G401.6 (cell line): ENCODE measurements around the gene MMS19.
"Not testable (repeated sequence)": the region's sequence is repeated elsewhere in the genome, so short reads cannot be mapped to it uniquely, and the experiment has no call there.

ENCODE experiments used
- FAIRE-seq: peaks from 2 replicates; lab custom pipeline; 2012; peaks lifted over from hg19 to GRCh38; lab: Jason Lieb, UNC

Gene MMS19

GRCh38 chr10:97499561-97500296 is 1.5 kb upstream of the MMS19 start:
- FAIRE-seq: no peak

- FAIRE-seq: no peak
Observed at GRCh38 chr10:97498841-97499560, 779 bp upstream of the MMS19 start, which contains the start of gene UBTD1. UBTD1 (plus strand) TSS chr10:97498924; CDS start chr10:97499204, 280 bp downstream.

DNA sequence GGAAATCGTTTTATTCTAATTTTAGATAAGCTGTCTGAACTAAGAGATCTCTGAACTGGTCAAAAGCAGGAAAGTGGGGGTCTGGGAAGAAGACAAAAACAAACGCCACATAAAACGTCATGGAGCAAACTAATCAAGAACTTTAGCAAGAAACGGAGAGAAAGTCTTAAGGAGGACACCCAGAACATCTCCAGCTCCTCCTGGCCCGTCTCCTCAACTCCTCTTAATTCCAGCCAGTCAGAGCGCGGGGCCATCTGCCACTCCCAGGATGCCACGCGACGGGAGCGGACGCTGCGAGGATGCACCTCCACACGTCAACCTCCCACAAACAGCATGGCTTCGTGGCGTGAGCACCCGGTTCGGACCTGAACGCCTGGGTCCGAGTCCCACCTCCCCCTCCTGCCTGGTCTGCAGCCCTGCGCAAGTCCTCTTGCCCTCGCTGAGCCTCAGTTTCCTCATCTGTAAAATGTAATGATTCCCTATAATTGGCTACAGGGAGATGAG is 598 bp downstream of the MMS19 start:
- FAIRE-seq: peak; percentile 64

DNA sequence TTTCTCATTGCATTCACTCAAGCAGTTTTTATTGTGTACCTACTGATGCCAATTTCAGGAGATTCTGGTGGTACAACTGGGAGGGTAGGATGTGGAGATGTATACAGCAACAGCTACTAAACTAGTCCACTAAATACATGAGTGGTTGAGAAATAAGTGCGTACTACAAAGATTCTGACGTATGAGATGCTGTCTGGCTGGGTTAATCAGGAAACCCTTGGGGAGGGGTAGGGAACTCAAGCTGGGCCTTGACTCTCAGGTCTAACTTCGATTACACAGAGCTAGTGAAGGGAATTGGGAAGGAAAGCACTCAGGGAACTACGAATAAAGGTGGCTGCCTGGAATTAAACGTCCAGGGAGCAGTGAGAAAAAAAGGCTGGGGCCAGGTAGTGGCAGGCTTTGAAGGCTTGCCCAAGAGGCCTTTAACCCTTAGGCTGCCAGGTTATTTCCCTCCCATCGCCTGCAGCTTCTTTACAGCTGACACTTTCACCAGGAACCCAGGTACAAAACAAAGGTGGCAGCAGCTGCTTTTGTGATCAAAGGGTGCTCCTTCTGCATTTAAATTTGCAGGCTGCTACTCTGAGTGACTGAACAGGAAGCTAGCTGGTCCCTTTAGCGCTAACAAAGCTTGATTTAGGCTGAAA is 3.2 kb downstream of the MMS19 start:
- peak; percentile 47 for FAIRE-seq

- no peak for FAIRE-seq
Observed at GRCh38 chr10:97494151-97494550, 4.1 kb downstream of the MMS19 start.

DNA sequence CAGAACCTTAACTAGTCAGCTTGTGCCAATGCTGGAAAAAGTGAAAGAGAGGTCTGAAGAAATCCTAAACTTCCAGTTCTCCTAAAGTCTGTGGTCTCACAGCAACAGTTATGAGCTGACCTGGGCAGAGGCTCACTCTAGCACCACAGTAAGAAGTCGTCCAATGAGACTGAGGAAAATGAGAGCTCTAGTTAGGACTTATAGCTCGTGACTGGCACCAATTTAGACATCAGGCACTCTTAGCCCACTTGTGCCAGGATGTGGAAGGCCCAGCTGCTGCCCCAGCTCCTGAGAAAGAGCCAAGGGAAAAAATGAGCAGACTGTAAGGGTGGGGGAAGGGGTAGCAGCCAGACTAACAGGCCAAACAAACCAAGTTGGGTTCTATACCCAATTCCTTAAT is 7.6 kb downstream of the MMS19 start:
- FAIRE-seq: no peak

- FAIRE-seq: no peak
Observed at GRCh38 chr10:97485647-97486281, 12.5 kb downstream of the MMS19 start.

- no peak for FAIRE-seq
Observed at GRCh38 chr10:97483921-97484320, 14.3 kb downstream of the MMS19 start.

DNA sequence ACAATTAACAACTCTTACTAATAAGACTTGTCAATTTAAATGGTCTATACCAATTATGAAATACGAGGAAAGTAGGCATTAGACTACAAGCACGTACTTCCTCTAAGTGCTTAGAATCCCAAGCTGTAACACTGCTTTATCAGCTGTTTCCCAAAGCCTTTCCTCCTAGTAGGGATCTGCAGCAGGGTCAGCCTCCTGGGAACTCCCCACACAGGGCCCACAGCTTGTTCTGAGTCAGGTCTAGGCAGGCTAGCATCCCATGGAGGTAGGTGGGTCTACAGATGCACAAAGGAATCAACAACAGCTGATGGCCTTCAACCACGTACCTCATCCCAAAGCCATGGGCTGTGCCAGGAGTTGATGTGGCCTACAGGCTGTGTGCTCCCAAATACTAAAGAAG is 14.7 kb downstream of the MMS19 start:
- FAIRE-seq: no peak

DNA sequence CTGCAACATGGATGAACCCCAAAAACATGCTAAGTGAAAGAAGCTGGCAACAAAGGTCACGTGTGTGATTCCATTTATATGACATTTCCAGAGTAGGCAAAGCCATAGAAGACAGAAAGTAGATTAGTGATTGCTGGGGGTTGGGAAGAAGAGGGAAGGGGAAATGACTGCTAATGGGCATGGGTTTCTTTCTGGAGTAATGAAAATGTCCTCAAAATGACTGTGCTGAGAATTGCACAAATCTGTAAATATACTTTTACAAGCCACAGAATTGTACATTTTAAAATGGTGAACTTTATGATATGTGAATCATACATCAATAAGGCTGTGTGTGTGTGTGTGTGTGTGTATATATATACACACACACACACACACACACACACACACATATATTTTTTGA is 15.8 kb downstream of the MMS19 start:
- no peak for FAIRE-seq

DNA sequence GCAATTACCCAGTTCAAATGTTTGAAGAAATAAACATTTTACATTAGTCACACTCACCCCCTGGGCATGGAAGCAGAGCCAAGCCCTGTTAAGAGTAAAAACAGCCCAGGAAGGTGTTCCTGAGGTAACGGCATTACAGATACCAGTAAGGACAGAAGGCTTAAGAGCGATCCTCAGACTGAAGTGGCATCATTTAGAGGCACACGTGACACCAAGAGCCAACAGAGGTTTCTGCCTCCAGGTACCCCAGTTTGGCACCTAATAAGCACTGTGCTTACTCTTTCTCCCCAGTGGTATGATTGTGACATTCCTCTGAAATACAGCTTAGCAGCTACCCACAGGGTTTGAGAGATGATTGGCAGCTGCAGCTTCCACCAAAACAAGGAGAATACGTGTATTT is 17.2 kb downstream of the MMS19 start:
- FAIRE-seq: no peak

GRCh38 chr10:97479939-97480338 is 18.3 kb downstream of the MMS19 start:
- FAIRE-seq: no peak

GRCh38 chr10:97479410-97479809 is 18.8 kb downstream of the MMS19 start:
- FAIRE-seq: peak; percentile 56

DNA sequence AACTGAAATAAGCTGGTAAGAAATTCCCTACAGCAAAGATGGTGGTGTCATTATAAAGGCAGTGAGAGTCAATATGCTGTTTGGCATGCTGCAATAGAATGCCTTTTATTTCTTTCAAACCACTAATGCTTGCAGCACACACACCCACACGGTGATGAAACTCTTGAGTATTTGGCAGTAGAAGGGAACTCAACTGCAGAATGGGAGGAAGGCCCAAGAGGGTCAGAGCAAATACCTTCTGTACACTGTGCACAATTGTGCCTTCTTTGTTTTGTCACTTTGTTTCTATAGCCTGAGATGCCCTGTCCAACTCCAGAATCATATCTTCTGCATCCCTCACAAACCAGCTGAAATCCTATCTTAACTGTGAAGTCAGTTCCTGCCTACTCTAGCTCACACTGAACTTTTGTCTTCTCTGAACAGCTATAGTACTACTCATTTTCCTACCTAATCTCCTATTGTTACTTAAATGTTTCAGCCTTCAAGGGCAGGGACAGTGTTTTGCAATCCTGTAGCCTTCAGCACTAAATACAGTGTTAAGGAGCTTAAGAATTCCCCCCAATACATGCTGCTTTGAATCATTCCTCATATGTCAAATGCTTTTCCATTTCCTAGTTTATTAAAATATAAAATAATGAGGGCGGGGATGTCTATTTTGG is 22.2 kb downstream of the MMS19 start:
- FAIRE-seq: no peak

DNA sequence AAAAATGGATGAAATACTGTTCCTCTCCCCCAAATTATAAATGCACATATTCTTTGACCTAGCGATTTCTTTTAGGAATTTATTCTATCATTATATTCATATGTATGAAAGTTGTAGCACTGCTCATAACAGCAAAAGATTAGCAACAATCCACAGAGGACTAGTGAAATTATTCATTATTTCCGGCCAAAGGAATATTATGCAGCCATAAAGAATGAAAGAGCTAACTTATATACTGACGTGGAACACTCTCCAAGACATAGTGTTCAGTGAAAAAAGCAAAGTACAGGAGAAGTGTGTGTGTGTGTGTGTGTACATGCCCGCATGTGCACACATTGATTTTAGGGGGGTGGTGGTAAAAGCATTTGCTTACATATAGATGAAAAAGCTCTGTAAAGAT is 23.3 kb downstream of the MMS19 start:
- FAIRE-seq: no peak

DNA sequence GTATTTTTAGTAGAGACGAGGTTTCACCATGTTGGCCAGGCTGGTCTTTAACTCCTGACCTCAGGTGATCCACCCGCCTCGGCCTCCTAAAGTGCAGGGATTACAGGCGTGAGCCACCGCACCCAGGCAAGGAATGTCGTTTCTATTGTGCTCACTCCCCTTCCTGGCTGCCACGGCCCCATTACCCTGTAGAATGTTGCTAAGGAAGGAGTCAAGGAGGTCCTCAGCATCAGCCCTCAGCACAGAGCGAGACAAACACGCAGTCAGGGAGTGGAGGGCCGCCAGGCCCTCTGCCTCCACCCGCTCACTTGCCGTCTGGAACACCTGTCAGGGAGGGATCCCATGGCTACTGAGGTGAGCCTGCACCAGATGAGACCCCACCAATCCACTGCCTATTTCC is 29.4 kb downstream of the MMS19 start:
- FAIRE-seq: not testable (repeated sequence)

DNA sequence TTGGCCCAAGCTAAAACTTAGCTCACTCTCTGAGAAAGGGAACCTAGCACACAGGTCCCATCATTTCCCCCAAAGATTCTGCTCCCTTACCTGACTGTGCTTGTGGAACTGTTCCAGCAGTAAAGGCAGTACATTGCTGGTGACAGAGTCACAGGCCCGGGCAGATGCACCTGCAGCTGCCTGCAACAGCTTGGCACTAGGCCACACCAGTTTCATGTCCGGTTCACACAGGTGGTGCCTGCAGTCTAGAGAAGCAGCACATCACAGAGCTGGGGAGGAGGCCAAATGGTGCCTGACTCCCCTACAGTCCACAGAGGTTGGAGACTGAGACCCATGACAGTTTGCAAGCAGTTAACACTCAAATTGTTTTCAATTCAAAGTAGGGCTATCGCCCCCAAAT is 30.1 kb downstream of the MMS19 start:
- no peak for FAIRE-seq

GRCh38 chr10:97466755-97467154 is 31.5 kb downstream of the MMS19 start:
- FAIRE-seq: no peak

GRCh38 chr10:97465982-97466381 is 32.2 kb downstream of the MMS19 start:
- FAIRE-seq: no peak

DNA sequence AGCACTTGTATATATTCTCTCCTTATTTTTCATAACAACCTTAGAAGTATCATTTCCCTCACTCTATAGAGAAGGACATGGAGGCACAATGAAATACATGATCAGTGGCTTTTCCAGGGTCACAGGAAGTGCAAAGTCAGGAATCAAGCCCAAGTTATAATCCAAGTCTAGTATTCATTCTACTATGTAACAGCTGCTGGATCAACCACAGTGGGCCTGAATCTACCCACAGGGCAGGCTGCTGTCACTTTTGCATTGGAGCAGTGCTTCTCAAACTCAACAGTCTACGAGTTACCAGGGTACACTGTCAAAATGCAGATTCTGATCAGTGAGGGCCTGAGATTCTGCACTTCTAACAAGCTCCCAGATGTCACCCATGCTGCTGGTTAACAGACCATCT is 34.0 kb downstream of the MMS19 start:
- FAIRE-seq: no peak

GRCh38 chr10:97463363-97464132 is 34.7 kb downstream of the MMS19 start:
- peak; percentile 92 for FAIRE-seq
